Fibroblast of mammary gland (primary cell): ENCODE data around the gene LDLRAD3.

Experiments used
- DNase-seq: peaks from one replicate; pipeline ENCODE4 v3.0.0-alpha.2; 2010; ENCODE audit warnings: low read depth
- H3K4me3 ChIP-seq: 2 replicates; pipeline ENCODE4 v1.5.1; 2011; ENCODE audit warnings: low read depth, mild to moderate bottlenecking, low read length, moderate library complexity; ENCODE audit not compliant: control insufficient read depth
- TF ChIP-seq, protein P1 (sequence below): conservative IDR thresholded peaks from 2 replicates; pipeline ENCODE4 v1.5.1; 2011; ENCODE audit warnings: low read depth, low read length, inconsistent platforms; ENCODE audit not compliant: control insufficient read depth, insufficient read depth

Gene LDLRAD3

GRCh38 chr11:36007127-36007655, 63.3 kb downstream of the LDLRAD3 start:
- H3K4me3 ChIP-seq = no peak overlapping the region
- TF ChIP-seq, protein P1, sequence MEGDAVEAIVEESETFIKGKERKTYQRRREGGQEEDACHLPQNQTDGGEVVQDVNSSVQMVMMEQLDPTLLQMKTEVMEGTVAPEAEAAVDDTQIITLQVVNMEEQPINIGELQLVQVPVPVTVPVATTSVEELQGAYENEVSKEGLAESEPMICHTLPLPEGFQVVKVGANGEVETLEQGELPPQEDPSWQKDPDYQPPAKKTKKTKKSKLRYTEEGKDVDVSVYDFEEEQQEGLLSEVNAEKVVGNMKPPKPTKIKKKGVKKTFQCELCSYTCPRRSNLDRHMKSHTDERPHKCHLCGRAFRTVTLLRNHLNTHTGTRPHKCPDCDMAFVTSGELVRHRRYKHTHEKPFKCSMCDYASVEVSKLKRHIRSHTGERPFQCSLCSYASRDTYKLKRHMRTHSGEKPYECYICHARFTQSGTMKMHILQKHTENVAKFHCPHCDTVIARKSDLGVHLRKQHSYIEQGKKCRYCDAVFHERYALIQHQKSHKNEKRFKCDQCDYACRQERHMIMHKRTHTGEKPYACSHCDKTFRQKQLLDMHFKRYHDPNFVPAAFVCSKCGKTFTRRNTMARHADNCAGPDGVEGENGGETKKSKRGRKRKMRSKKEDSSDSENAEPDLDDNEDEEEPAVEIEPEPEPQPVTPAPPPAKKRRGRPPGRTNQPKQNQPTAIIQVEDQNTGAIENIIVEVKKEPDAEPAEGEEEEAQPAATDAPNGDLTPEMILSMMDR = no peak
- DNase-seq = no peak

- peak; percentile 35 for DNase-seq
- TF ChIP-seq, protein P1 = no peak
- H3K4me3 ChIP-seq = no peak overlapping the region
Measured at GRCh38 chr11:36008584-36008983, 64.7 kb downstream of the LDLRAD3 start.

- peak; percentile 64 for DNase-seq
- TF ChIP-seq, protein P1 = no peak
- no peak overlapping the region for H3K4me3 ChIP-seq
Measured at GRCh38 chr11:36009473-36009872, 65.6 kb downstream of the LDLRAD3 start.

- no peak overlapping the region for H3K4me3 ChIP-seq
- peak; percentile 79 for DNase-seq
- TF ChIP-seq, protein P1 = no peak
Measured at GRCh38 chr11:36010010-36010740, 66.3 kb downstream of the LDLRAD3 start.

GRCh38 chr11:36011574-36011973, 67.7 kb downstream of the LDLRAD3 start:
- no peak for DNase-seq
- no peak overlapping the region for H3K4me3 ChIP-seq
- TF ChIP-seq, protein P1 = no peak

DNA sequence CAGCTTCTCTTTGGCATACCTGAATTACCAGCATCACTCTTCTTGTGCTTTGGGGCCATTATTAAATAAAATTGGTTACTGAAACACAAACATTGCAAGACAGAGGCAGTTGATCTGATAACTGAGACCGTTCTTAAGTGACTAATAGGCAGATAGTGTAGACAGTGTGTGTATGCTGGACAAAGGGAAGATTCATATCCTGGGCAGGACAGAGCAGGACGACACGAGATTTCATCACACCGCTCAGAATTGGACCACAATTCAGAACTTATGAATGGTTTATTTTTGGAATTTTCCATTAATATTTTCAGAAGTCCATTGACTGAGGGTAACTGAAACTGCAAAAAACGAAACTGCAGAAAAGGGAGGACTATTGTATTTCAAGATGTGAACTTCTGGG, 68.6 kb downstream of the LDLRAD3 start:
- TF ChIP-seq, protein P1 = no peak
- no peak overlapping the region for H3K4me3 ChIP-seq

More for the DNA sequence above, 68.6 kb downstream of the LDLRAD3 start:
- peak; percentile 72 for DNase-seq
